ENCODE data around the gene PTPN1. TPM values are rescaled to one million over a fixed set of nuclear protein-coding genes. Genes with fewer than 3 reads are reported as not detected.

Gene PTPN1
- total and polyA plus RNA-seq, 2 of the 4 experiments (the other 2 are of a cell fraction), result 31.7 to 37.4 TPM

GRCh38 chr20:50477239-50477872 is 32.8 kb upstream of the PTPN1 start:
- intact Hi-C loops (cut with micrococcal nuclease), result no loop called here
- WGBS, 2 experiments (ENCODE audit: extremely low coverage in 2 of 2, insufficient read length in 1 of 2), result no CpG with 5 or more reads among the region's 5 CpGs
- CTCF ChIA-PET, result no interaction called here

More at GRCh38 chr20:50477239-50477872, 32.8 kb upstream of the PTPN1 start:
- H2AFZ ChIP-seq (replicated peaks; ENCODE audit: low read length, poor library complexity), result no peak overlapping the region
- no peaks in the 10 kb centered on the region for H3K79me1 ChIP-seq (ENCODE audit: low read depth in 1 of 2, low read length in 2 of 2)
- no peak overlapping the region for H3K23ac ChIP-seq (ENCODE audit: low read depth, low read length)
- TF ChIP-seq POLR2A (IDR thresholded peaks at IDR 0.05; ENCODE audit: low read depth, low read length) (no peak), BHLHE40 (IDR thresholded peaks at IDR 0.05; ENCODE audit: low read depth, low read length) (no peak), MXI1 (IDR thresholded peaks at IDR 0.05; ENCODE audit: borderline replicate concordance, low read depth, low read length) (no peak), NFE2L2 (IDR thresholded peaks at IDR 0.05; ENCODE audit: low read depth, low read length) (no peak), RCOR1 (IDR thresholded peaks at IDR 0.05; ENCODE audit: insufficient replicate concordance, low read length) (no peak), SMC3 (IDR thresholded peaks at IDR 0.05; ENCODE audit: low read depth, low read length) (no peak), CEBPB (IDR thresholded peaks at IDR 0.05; ENCODE audit: low read depth, low read length) (no peak), CHD1 (IDR thresholded peaks at IDR 0.05; ENCODE audit: low read depth, low read length) (no peak), MAZ (IDR thresholded peaks at IDR 0.05; ENCODE audit: borderline replicate concordance, low read depth, low read length) (no peak), RFX5 (IDR thresholded peaks at IDR 0.05; ENCODE audit: low read depth, low read length) (no peak), USF2 (IDR thresholded peaks at IDR 0.05; ENCODE audit: low read depth, low read length) (no peak), RAD21 (IDR thresholded peaks at IDR 0.05; ENCODE audit: low read length) (no peak), ELK1 (IDR thresholded peaks at IDR 0.05; ENCODE audit: borderline replicate concordance, low read depth, low read length) (no peak), MAFK (IDR thresholded peaks at IDR 0.05; ENCODE audit: low read depth, low read length) (no peak), CTCF (conservative IDR thresholded peaks at IDR 0.05; ENCODE audit: low read depth, low read length) (no peak), FOS (IDR thresholded peaks at IDR 0.05; ENCODE audit: low read depth, low read length) (no peak)
- H2BK20ac ChIP-seq (ENCODE audit: low read depth, low read length), result no peak overlapping the region
- H4K5ac ChIP-seq (ENCODE audit: low read depth, low read length), result no peak overlapping the region
- POLR2A ChIA-PET (ENCODE audit: unreplicated experiment), result no interaction called here
- H3K56ac ChIP-seq (ENCODE audit: extremely low read depth, insufficient read depth, low read length), result no peak overlapping the region
- no peak overlapping the region for H2AK5ac ChIP-seq (ENCODE audit: low read depth, low read length)
- no peak overlapping the region for H2BK120ac ChIP-seq (ENCODE audit: low read depth, low read length)
- no peaks in the 10 kb centered on the region for H3K27me3 ChIP-seq (ENCODE audit: control insufficient read depth, insufficient read depth, low read length)
- H3K9ac ChIP-seq (ENCODE audit: low read depth, low read length), result no peak overlapping the region
- no peak overlapping the region for H4K8ac ChIP-seq (ENCODE audit: low read depth in 2 of 2, low read length in 2 of 2)
- H3K9me1 ChIP-seq (ENCODE audit: insufficient read depth, low read length), result peaks cover 6% of the 10 kb centered on the region; the same call in 1 of the 2 replicates
- H2AK9ac ChIP-seq (replicated peaks; ENCODE audit: low read depth, low read length, poor library complexity), result peak overlapping the region; percentile 2
- H2BK15ac ChIP-seq (ENCODE audit: low read depth, low read length), result no peak overlapping the region
- H3K4me2 ChIP-seq (ENCODE audit: low read depth, low read length), result no peak overlapping the region
- H4K20me1 ChIP-seq (ENCODE audit: insufficient read depth, low read length), result no peaks in the 10 kb centered on the region
- H3K14ac ChIP-seq (replicated peaks; ENCODE audit: low read depth, low read length), result no peak overlapping the region
- no peaks in the 10 kb centered on the region for H3K9me3 ChIP-seq (ENCODE audit: control insufficient read depth, insufficient read depth, low read length)
- H3K4ac ChIP-seq (ENCODE audit: low read depth, low read length), result no peak overlapping the region
- peaks cover 5% of the 10 kb centered on the region for H3K4me1 ChIP-seq (ENCODE audit: control insufficient read depth, insufficient read depth, low read length)
- H4K91ac ChIP-seq (ENCODE audit: insufficient read depth, low read depth, low read length), result no peak overlapping the region
- no peak overlapping the region; the same call in 1 of the 2 replicates for H3K18ac ChIP-seq (ENCODE audit: low read depth, low read length)
- no TSS peak for BruUV-seq (replicated peaks)
- H3K27ac ChIP-seq (ENCODE audit: insufficient read depth, low read length), result no peak overlapping the region
- dilution Hi-C loops (cut with HindIII; ENCODE audit: low sequenced_read_pairs, unreplicated experiment) (no loop called here), in situ Hi-C loops (cut with MboI; ENCODE audit: low sequenced_read_pairs) (no loop called here)
- H3K36me3 ChIP-seq (ENCODE audit: control insufficient read depth, insufficient read depth, low read length), result no peaks in the 10 kb centered on the region
- no peak overlapping the region for H3K4me3 ChIP-seq (ENCODE audit: insufficient read depth, low read depth, low read length)
- no peak overlapping the region for H2BK5ac ChIP-seq (ENCODE audit: low read depth, low read length, poor library complexity, severe bottlenecking)
- ATAC-seq (ENCODE audit: low read depth) (no peak), DNase-seq (no peak)
